K562 (cell line): Measurements from ENCODE around the gene TMCC1. TPM values are rescaled to one million over a fixed set of nuclear protein-coding genes. Genes with fewer than 3 reads are reported as not detected.

Experiments
- BCOR ChIP-seq: fragments of 450-650 bp; IDR thresholded peaks from 2 replicates; pipeline ENCODE4 v1.6.1; 2016
- BMI1 ChIP-seq: fragments of 150-350 bp; IDR thresholded peaks from 2 replicates; pipeline ENCODE4 v1.6.1; 2014; ENCODE audit warnings: low read length
- CBFA2T3 ChIP-seq: fragments of 450-650 bp; IDR thresholded peaks from 2 replicates; pipeline ENCODE4 v1.6.1; 2017
- CTBP1 ChIP-seq: fragments of 450-650 bp; IDR thresholded peaks from 2 replicates; pipeline ENCODE4 v1.6.1; 2016; ENCODE audit warnings: borderline replicate concordance
- DMBX1 ChIP-seq: fragments of 250-450 bp; sonication (Bioruptor Pico); IDR thresholded peaks from 2 replicates; pipeline ENCODE4 v1.8.0; 2022; ENCODE audit warnings: inconsistent platforms, mild to moderate bottlenecking, moderate library complexity, borderline replicate concordance
- EHMT2 ChIP-seq: fragments of 450-650 bp; IDR thresholded peaks from 2 replicates; pipeline ENCODE4 v1.6.1; 2018; ENCODE audit warnings: antibody characterized with exemption
- EP400 ChIP-seq: fragments of 450-650 bp; IDR thresholded peaks from 2 replicates; pipeline ENCODE4 v1.6.1; 2017; ENCODE audit warnings: antibody characterized with exemption, mild to moderate bottlenecking, moderate library complexity
- ERF ChIP-seq: fragments of 450-650 bp; formaldehyde crosslinking; IDR thresholded peaks from 2 replicates; pipeline ENCODE4 v1.4.0; 2020; ENCODE audit warnings: mild to moderate bottlenecking, mixed read lengths
- HBP1 ChIP-seq: fragments of 450-650 bp; formaldehyde crosslinking; IDR thresholded peaks from 2 replicates; pipeline ENCODE4 v1.4.0; 2022; ENCODE audit warnings: missing genetic modification characterization
- HDAC2 ChIP-seq: fragments of 450-650 bp; IDR thresholded peaks from 2 replicates; pipeline ENCODE4 v1.6.1; 2016; ENCODE audit warnings: mild to moderate bottlenecking
- MTA2 ChIP-seq: fragments of 450-650 bp; IDR thresholded peaks from 2 replicates; pipeline ENCODE4 v1.6.1; 2016; ENCODE audit warnings: low read depth
- NCOR1 ChIP-seq: fragments of 450-650 bp; IDR thresholded peaks from 2 replicates; pipeline ENCODE4 v1.6.1; 2016; ENCODE audit warnings: mild to moderate bottlenecking, moderate library complexity
- OTX1 ChIP-seq: fragments of 450-650 bp; formaldehyde crosslinking; IDR thresholded peaks from 2 replicates; pipeline ENCODE4 v1.4.0; 2022; ENCODE audit warnings: mild to moderate bottlenecking
- RBFOX2 ChIP-seq: fragments of 200-400 bp; formaldehyde crosslinking; IDR thresholded peaks from 2 replicates; pipeline ENCODE4 v1.6.1; 2017; ENCODE audit warnings: low read depth, mild to moderate bottlenecking, low read length, moderate library complexity
- REST ChIP-seq, 2 experiments: fragments of 450-650 bp; formaldehyde crosslinking in 1 of 2; IDR thresholded peaks; 2 replicates each; pipeline versions ENCODE4 v1.4.0 to v1.6.1; 2014 to 2020; ENCODE audit warnings: mild to moderate bottlenecking in 2 of 2, borderline replicate concordance in 1 of 2, low read depth in 1 of 2
- SMARCE1 ChIP-seq: fragments of 450-650 bp; IDR thresholded peaks from 2 replicates; pipeline ENCODE4 v1.7.1; 2016; ENCODE audit warnings: mild to moderate bottlenecking
- VEZF1 ChIP-seq: fragments of 200-800 bp; sonication (Bioruptor generic); IDR thresholded peaks from 2 replicates; pipeline ENCODE4 v1.6.1; 2017; ENCODE audit warnings: missing genetic modification characterization, missing compliant biosample characterization
- ZNF785 ChIP-seq: fragments of 250-450 bp; sonication (Bioruptor Pico); IDR thresholded peaks from 2 replicates; pipeline ENCODE4 v1.4.0; 2020; ENCODE audit warnings: mild to moderate bottlenecking
- polyA plus RNA-seq, 8 experiments: library from polyadenylated mRNA; depleted of rRNA in 4 of 8; stranded (reverse) in 5 of 8; unstranded in 3 of 8; fragments of >200 nt; fragmentation: Nextera tagmentation in 2 of 8; fragmentation: Illumina TruSeq in 1 of 8; extraction: Ambion mirVana in 2 of 8; extraction: Trizol in 1 of 8; gene quantifications; 2 replicates each; pipeline versions ENCODE4 v1.2.1 to v1.2.3, GENCODE V29; 2011 to 2014; ENCODE audit warnings: inconsistent platforms in 1 of 8, missing spikeins in 1 of 8
- total RNA-seq, 7 experiments: library from RNA; depleted of rRNA in 6 of 7; stranded (reverse); fragments of >200 nt in 6 of 7; fragmentation: Illumina TruSeq in 2 of 7; extraction: Trizol in 2 of 7; gene quantifications; 2 replicates each; pipeline versions ENCODE4 v1.2.1 to v1.2.3, GENCODE V29; 2011 to 2021; ENCODE audit warnings: low replicate concordance in 1 of 7

The TMCC1 gene
- total and polyA plus RNA-seq, 9 of the 15 experiments (the other 6 are each of a cell fraction or from before 2014, with no cell fraction given) = 0.89 to 8.7 (median 4.0) TPM

GRCh38 chr3:129608087-129608935, 285.2 kb downstream of the TMCC1 start (continued):
- TF ChIP-seq CTBP1 (peak; percentile 11; the same call in 1 of the 2 replicates), BMI1 (no peak), MTA2 (0 out of 2 replicates have a peak, but pooled peaks have one; percentile 35), VEZF1 (peak; percentile 55), RBFOX2 (no peak), NCOR1 (peak; percentile 37; the same call in 1 of the 2 replicates), ERF (CRISPR knock-in tag) (no peak), REST (IDR thresholded peaks at IDR 0.05; ENCODE audit: borderline replicate concordance) (peak; percentile 17; the same call in 1 of the 2 replicates), REST (CRISPR knock-in tag; IDR thresholded peaks at IDR 0.05; ENCODE audit: low read depth) (no peak), SMARCE1 (peak; percentile 49; the same call in 1 of the 2 replicates), ZNF785 (CRISPR knock-in tag) (no peak), EHMT2 (no peak), CBFA2T3 (peak; percentile 46), EP400 (no peak), BCOR (peak; percentile 41), HDAC2 (peak; percentile 34; the same call in 1 of the 2 replicates), OTX1 (CRISPR knock-in tag) (peak; percentile 84; the same call in 1 of the 2 replicates), DMBX1 (no peak), HBP1 (CRISPR knock-in tag) (0 out of 2 replicates have a peak, but pooled peaks have one; percentile 38)
